Measurements from ENCODE around the gene DCXR. TPM values are rescaled to one million over a fixed set of nuclear protein-coding genes. Genes with fewer than 3 reads are reported as not detected.

DCXR gene
- 100 to 1,000 TPM; 117 to 127 TPM for total RNA-seq
- polyA plus RNA-seq = 108 TPM

DNA sequence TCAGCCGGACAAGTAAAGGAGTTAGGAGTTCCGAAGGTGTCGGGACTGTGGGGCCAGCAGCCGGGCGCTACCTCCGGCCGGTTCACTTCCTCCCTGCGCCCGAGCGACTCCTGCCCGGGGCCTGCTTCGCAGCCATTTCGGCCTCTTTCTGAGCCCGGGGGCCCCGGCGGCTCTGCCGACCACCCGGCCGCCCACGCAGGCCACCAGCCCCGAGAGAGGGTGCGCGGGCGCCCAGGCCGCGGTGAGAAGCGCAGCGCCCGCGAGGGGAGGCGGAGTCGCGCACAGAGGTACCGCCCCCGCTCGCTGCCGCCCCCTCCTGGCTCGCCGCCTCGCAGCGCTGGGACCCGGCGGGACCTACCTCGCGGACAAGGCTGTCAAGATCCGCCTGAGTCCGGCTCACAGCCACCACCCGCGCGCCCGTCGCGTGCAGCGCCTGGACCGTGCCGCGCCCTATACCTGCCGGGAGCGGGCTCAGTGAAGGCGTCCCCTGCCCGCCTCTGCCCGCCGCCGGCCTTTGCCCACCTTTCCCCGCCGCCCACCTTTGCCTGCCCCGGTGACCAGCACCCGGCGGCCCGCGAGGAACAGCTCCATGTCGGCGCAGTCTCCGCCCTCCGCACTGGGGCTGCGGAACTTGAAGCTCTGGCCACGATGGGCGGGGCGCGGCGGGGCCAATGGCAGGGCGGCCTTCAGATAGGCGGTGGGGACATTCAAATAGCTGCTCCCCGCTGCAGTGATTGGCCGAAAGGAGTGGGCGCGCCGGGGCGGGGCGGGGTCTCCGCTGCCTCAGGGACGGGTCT lies at the start of gene DCXR:
Gene DCXR (minus strand): TSS at position 606 of the 797 bp plus-strand sequence. CDS start 15 bp downstream, at position 591.
- H3K9me3 ChIP-seq (ENCODE audit: low read length) = no peaks in the 10 kb centered on the region
- ChIA-PET CTCF (interaction anchor here (0.6 to 2.3 kb wide), 22 partner anchors 8 to 335 kb away, joined by 3 to 23 read pairs (median 4); partner anchors contain the start of genes CCDC57, CENPX, GPS1 and LRRC45), POLR2A (interaction anchor here (0.7 to 1.6 kb wide), 9 partner anchors 14 to 255 kb away, joined by 3 to 15 read pairs (median 6); partner anchors contain the start of genes CENPX, DUS1L, FASN and GPS1)
- H3K36me3 ChIP-seq (ENCODE audit: insufficient read depth, low read length) = no peaks in the 10 kb centered on the region
- peak within 1 kb of the TSS; percentile 59 for H3K27ac ChIP-seq (ENCODE audit: low read depth, low read length)
- Mint-ChIP-seq H3K9me3 (no peaks in the 10 kb centered on the region), H3K27me3 (no peaks in the 10 kb centered on the region), H3K36me3 (peaks cover 0 to 5% (median 0%) of the 10 kb centered on the region in 3 donors), H3K4me1 (peaks cover 16 to 32% (median 22%) of the 10 kb centered on the region in 3 donors), H3K4me3 (peak within 1 kb of the TSS; percentile 82 to 97 (median 88)), H3K27ac (peak within 1 kb of the TSS; percentile 69 to 96 (median 85))
- peak; percentile 92 to 96 (median 95) for DNase-seq
- H3K27me3 ChIP-seq (ENCODE audit: insufficient read depth, low read length, poor library complexity, severe bottlenecking) = no peaks in the 10 kb centered on the region
- peak within 1 kb of the TSS; percentile 65 for H3K4me3 ChIP-seq (ENCODE audit: low read length)
- peaks cover 16% of the 10 kb centered on the region for H3K4me1 ChIP-seq (ENCODE audit: insufficient read depth, low read length)

DNA sequence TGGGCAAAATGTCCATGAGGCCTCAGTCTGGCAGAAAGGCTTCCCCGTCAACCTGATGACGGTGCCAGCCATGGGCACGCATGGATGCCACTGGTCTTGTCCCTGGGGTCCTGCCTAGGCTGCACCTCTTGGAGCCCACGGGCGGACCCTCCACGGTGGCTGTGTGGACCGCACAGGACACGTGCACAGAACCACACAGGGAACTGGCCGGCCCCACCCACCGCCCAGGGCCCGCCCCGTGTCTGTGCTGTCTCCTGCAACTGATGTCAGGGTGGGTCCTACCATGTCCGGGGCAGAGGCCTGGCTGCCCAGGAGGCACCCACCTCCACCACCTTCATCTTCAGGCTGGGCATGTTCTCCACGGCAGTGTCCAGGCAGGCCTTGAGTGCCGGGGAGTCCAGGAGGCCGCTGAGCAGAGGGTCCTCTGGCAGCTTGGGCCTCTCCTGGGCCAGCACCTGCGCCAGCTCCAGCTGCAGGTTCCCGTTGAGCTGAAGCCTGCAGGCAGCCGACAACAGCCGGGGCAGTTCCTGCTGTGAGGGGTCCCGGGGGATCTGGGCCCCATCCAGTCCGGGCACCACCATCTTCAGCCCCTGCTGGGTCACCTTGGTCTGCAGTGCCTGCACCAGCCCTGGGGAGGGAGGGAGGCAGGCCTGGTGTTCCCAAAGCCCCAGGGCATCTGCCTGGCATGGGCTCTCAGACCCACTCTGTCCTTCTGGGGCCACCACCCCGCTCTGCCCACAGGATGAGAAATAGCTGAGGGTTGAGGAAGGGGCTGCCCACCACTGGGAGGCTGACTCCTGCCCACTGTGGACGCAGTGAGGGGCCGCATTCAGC lies 48.7 kb upstream of the DCXR start:
- Mint-ChIP-seq H3K27ac (no peak overlapping the region), H3K9me3 (no peaks in the 10 kb centered on the region), H3K27me3 (no peaks in the 10 kb centered on the region), H3K4me1 (no peaks in the 10 kb centered on the region), H3K36me3 (peaks cover 0 to 76% (median 0%) of the 10 kb centered on the region in 3 donors), H3K4me3 (no peak overlapping the region)
- Histone ChIP-seq H3K36me3 (ENCODE audit: insufficient read depth, low read length) (peaks cover 5% of the 10 kb centered on the region), H3K27ac (ENCODE audit: low read depth, low read length) (no peak overlapping the region), H3K4me1 (ENCODE audit: insufficient read depth, low read length) (no peaks in the 10 kb centered on the region), H3K4me3 (ENCODE audit: low read length) (no peak overlapping the region), H3K9me3 (ENCODE audit: low read length) (no peaks in the 10 kb centered on the region), H3K27me3 (ENCODE audit: insufficient read depth, low read length, poor library complexity, severe bottlenecking) (no peaks in the 10 kb centered on the region)
- POLR2A ChIA-PET = no interaction called here
- no peak for DNase-seq
- CTCF ChIA-PET = no interaction called here

DNA sequence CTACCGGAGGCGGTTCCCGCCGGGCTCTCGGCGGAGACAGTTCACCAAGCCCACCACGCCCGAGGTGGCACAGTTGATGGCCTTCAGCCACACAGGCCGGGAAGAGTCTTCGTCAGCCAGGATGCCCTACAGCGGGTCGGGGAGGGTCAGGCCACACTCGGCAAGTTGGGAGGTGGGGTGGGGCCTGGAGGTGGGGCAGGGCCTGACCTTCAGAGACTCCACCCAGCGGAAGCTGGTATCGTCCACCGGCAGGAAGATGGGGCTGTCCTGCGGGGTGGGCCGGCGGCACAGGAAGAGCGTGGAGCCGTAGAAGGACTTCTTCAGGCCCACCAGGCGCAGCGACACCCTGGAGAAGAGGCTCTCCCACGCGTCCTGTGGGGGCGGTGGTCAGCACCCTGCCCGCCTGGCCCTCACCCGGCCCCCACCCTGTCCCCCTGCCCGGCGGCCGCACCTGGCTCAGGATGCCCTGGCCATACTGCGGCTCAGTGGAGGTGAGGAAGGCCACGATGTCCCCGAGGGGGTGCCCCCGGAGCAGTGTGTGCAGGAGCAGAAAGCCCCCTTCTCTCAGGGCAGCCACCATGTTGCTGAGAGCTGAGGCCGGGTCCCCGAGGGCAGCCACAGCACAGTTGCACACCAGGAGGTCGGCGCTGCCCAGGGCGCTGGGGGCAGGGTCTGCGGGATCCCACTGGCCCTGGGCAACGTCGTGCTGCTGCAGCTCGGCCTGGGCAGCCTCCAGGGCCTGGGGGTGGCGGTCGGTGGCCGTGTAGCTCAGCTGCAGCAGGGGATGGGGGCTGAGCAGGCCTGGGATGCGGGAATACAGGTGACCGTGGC lies 47.7 kb upstream of the DCXR start:
- no peak for DNase-seq
- POLR2A ChIA-PET = no interaction called here

DNA sequence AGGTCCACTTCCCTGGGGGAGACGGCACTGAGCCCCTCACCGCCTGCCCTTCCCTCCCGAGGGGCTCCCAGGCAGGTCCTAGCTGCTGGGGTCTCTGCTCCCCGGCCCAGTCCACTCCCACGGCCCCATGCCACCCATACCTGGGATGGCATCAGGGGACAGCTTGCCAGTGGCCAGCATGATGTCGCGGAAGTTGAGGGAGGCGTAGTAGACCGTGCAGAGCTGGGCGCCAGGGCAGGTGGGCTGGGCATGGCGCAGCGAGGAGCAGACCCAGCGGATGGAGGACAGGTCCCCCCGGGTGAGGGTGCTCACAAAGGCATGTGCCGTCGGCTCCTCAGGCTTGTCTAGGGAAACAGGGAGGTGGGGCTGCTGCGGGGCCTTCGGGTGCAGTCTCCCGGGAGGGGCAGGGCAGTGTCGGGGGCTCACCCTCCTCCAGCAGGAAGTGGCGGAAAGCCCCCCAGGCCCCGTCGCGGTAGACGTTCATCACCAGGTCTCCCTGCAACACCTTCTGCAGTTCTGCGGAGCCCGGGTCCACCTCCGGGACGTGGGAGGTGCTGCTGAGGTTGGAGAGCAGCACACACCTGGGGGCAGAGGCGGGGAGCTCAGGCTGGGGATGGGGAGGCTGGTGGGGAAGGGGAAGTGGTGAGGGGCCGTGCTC lies 47.0 kb upstream of the DCXR start:
- Histone ChIP-seq H3K27ac (ENCODE audit: low read depth, low read length) (no peak overlapping the region), H3K4me1 (ENCODE audit: insufficient read depth, low read length) (no peaks in the 10 kb centered on the region), H3K27me3 (ENCODE audit: insufficient read depth, low read length, poor library complexity, severe bottlenecking) (no peaks in the 10 kb centered on the region), H3K4me3 (ENCODE audit: low read length) (no peak overlapping the region), H3K36me3 (ENCODE audit: insufficient read depth, low read length) (peaks cover 9% of the 10 kb centered on the region), H3K9me3 (ENCODE audit: low read length) (no peaks in the 10 kb centered on the region)
- Mint-ChIP-seq H3K4me1 (no peaks in the 10 kb centered on the region), H3K9me3 (no peaks in the 10 kb centered on the region), H3K27ac (no peak overlapping the region), H3K27me3 (no peaks in the 10 kb centered on the region), H3K4me3 (no peak overlapping the region), H3K36me3 (peaks cover 0 to 79% (median 0%) of the 10 kb centered on the region in 3 donors)
- ChIA-PET CTCF (no interaction called here), POLR2A (no interaction called here)
- DNase-seq = no peak

More for the DNA sequence above, 47.7 kb upstream of the DCXR start:
- Histone ChIP-seq H3K27me3 (ENCODE audit: insufficient read depth, low read length, poor library complexity, severe bottlenecking) (no peaks in the 10 kb centered on the region), H3K36me3 (ENCODE audit: insufficient read depth, low read length) (peaks cover 9% of the 10 kb centered on the region), H3K4me1 (ENCODE audit: insufficient read depth, low read length) (no peaks in the 10 kb centered on the region), H3K9me3 (ENCODE audit: low read length) (no peaks in the 10 kb centered on the region), H3K27ac (ENCODE audit: low read depth, low read length) (no peak overlapping the region), H3K4me3 (ENCODE audit: low read length) (no peak overlapping the region)
- Mint-ChIP-seq H3K27me3 (no peaks in the 10 kb centered on the region), H3K27ac (peak overlapping the region in 1 of 8 donors; percentile 38), H3K4me1 (no peaks in the 10 kb centered on the region), H3K9me3 (no peaks in the 10 kb centered on the region), H3K36me3 (peaks cover 0 to 77% (median 0%) of the 10 kb centered on the region in 3 donors), H3K4me3 (no peak overlapping the region)
- CTCF ChIA-PET = no interaction called here

DNA sequence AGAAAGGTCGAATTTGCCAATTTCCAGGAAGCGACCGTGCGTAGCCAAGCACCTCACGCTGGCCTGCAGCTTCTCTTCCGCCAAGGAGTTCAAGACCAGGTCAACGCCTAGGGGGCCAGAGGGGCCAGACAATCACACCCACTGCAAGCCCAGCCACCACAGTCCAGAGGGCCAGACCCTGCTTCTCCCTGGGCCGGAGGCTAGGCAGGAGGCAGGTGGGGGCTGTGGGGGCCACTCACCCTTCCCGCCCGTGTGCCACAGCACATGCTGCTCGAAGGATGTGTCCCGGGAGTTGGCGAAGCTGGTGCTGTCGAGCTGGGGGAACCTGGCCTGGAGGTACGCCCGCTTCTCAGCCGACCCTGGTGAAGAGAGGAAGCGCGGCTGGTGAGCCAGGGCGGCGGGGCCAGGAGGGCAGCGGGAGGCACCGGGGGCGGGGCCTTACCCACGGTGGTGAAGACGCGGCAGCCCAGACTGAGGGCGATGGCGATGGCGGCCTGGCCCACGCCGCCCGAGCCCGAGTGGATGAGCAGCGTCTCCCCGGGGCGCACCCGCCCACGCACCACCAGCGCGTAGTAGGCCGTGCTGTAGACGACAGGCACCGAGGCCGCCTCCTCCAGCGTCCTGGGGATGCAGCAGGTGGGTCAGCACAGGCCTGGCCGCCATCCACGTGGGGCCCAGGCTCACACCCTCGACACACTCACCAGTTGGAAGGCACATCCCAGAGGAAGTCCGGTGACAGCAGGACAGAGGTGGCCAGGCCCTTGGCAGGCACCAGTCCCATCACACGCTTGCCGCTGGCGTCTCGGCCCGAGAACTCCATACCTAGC lies 46.2 kb upstream of the DCXR start:
- Mint-ChIP-seq H3K4me1 (no peaks in the 10 kb centered on the region), H3K27ac (peak overlapping the region in 1 of 8 donors; percentile 17), H3K36me3 (peaks cover 0 to 78% (median 0%) of the 10 kb centered on the region in 3 donors), H3K9me3 (no peaks in the 10 kb centered on the region), H3K27me3 (no peaks in the 10 kb centered on the region), H3K4me3 (no peak overlapping the region)
- Histone ChIP-seq H3K27me3 (ENCODE audit: insufficient read depth, low read length, poor library complexity, severe bottlenecking) (no peaks in the 10 kb centered on the region), H3K4me3 (ENCODE audit: low read length) (no peak overlapping the region), H3K27ac (ENCODE audit: low read depth, low read length) (no peak overlapping the region), H3K36me3 (ENCODE audit: insufficient read depth, low read length) (peaks cover 9% of the 10 kb centered on the region), H3K4me1 (ENCODE audit: insufficient read depth, low read length) (no peaks in the 10 kb centered on the region), H3K9me3 (ENCODE audit: low read length) (no peaks in the 10 kb centered on the region)
- ChIA-PET CTCF (no interaction called here), POLR2A (no interaction called here)
- no peak for DNase-seq

DNA sequence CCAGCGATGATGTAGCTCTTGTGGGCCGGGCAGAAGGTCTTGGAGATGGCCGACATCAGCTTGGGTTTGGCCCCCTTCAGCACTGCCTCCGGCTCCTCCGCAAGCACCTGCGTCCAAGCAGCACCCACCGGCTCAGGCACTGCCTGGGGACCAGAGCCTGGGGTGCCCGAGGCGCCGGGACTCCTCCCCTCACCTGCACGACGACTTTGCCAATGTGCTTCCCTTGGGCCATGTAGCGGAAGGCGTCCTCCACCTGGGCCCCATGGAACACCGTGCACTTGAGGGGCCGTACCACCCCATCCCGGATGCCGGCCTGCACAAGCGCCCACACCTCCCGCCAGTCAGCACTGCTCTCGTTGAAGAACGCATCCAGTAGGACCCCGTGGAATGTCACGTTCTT lies 45.5 kb upstream of the DCXR start:
- Mint-ChIP-seq H3K27ac (no peak overlapping the region), H3K27me3 (no peaks in the 10 kb centered on the region), H3K9me3 (no peaks in the 10 kb centered on the region), H3K4me1 (no peaks in the 10 kb centered on the region), H3K36me3 (peaks cover 0 to 75% (median 2%) of the 10 kb centered on the region in 3 donors), H3K4me3 (no peak overlapping the region)
- Histone ChIP-seq H3K4me1 (ENCODE audit: insufficient read depth, low read length) (no peaks in the 10 kb centered on the region), H3K4me3 (ENCODE audit: low read length) (no peak overlapping the region), H3K9me3 (ENCODE audit: low read length) (no peaks in the 10 kb centered on the region), H3K27ac (ENCODE audit: low read depth, low read length) (no peak overlapping the region), H3K36me3 (ENCODE audit: insufficient read depth, low read length) (peaks cover 9% of the 10 kb centered on the region), H3K27me3 (ENCODE audit: insufficient read depth, low read length, poor library complexity, severe bottlenecking) (no peaks in the 10 kb centered on the region)
- no peak for DNase-seq
- CTCF ChIA-PET = no interaction called here
- POLR2A ChIA-PET = interaction anchor here (1.0 kb wide), 1 partner anchor 44 kb away, joined by 3 read pairs; no protein-coding TSS in a partner anchor

DNA sequence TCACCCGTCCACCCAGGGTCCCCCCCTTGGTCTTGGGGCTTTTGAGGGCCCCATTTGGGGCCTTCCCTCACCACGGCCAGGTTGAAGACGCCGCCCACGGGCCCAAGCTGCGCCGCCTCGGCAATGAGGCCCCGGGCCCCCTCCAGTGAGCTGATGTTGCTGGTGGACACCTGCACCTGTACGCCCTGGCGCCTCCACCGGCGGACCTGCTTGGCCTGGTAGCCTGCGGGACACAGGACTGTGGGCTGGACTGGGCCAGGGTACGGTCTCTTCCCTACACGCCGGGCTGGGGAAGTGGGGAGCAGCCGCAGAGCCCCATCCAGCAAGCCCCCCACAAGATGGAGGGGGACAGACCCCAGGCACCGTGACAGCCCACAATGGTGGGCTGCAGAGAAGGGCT lies 45.0 kb upstream of the DCXR start:
- no peak overlapping the region for H3K27ac Mint-ChIP-seq
- H3K36me3 ChIP-seq (ENCODE audit: insufficient read depth, low read length) = peaks cover 9% of the 10 kb centered on the region
- no peaks in the 10 kb centered on the region for H3K9me3 Mint-ChIP-seq
- no peak for DNase-seq
- no peaks in the 10 kb centered on the region for H3K9me3 ChIP-seq (ENCODE audit: low read length)
- no peaks in the 10 kb centered on the region for H3K4me1 Mint-ChIP-seq
- H3K27ac ChIP-seq (ENCODE audit: low read depth, low read length) = no peak overlapping the region
- H3K4me3 Mint-ChIP-seq = no peak overlapping the region
- H3K27me3 ChIP-seq (ENCODE audit: insufficient read depth, low read length, poor library complexity, severe bottlenecking) = no peaks in the 10 kb centered on the region
- H3K4me1 ChIP-seq (ENCODE audit: insufficient read depth, low read length) = no peaks in the 10 kb centered on the region
- H3K4me3 ChIP-seq (ENCODE audit: low read length) = no peak overlapping the region
- no peaks in the 10 kb centered on the region for H3K27me3 Mint-ChIP-seq
- POLR2A ChIA-PET = interaction anchor here (1.0 kb wide), 1 partner anchor 44 kb away, joined by 3 read pairs; no protein-coding TSS in a partner anchor
- CTCF ChIA-PET = no interaction called here
- peaks cover 0 to 71% (median 2%) of the 10 kb centered on the region in 3 donors for H3K36me3 Mint-ChIP-seq
